Endothelial cell of umbilical vein (primary cell): ENCODE results near the gene LGMN.

Experiments
- CTCF ChIP-seq, 2 donors: IDR thresholded peaks; 1 replicate in 1 of 2; 2 replicates in 1 of 2; pipeline ENCODE4 v1.5.1; 2011; ENCODE audit warnings: low read length in 2 of 2, mild to moderate bottlenecking in 2 of 2, moderate library complexity in 2 of 2, control low read depth in 1 of 2, inconsistent platforms in 1 of 2, low read depth in 1 of 2; ENCODE audit not compliant: insufficient read depth in 1 of 2; ENCODE audit errors: extremely low read depth in 1 of 2
- FOS ChIP-seq: IDR thresholded peaks from 2 replicates; pipeline ENCODE4 v1.6.1; 2011; ENCODE audit warnings: mild to moderate bottlenecking, low read length, moderate library complexity, borderline replicate concordance; ENCODE audit not compliant: insufficient read depth
- GATA2 ChIP-seq: IDR thresholded peaks from 2 replicates; pipeline ENCODE4 v1.7.0; 2011; ENCODE audit warnings: low read depth, mild to moderate bottlenecking, moderate library complexity, mixed read lengths, low read length; ENCODE audit not compliant: insufficient read length, insufficient read depth
- MAX ChIP-seq: IDR thresholded peaks from 2 replicates; pipeline ENCODE4 v1.6.1; 2011; ENCODE audit not compliant: insufficient read depth, insufficient read length
- POLR2A ChIP-seq: IDR thresholded peaks from 2 replicates; pipeline ENCODE4 v1.6.1; 2012; ENCODE audit warnings: low read depth, mild to moderate bottlenecking, control low read depth, low read length
- POLR2AphosphoS5 ChIP-seq: IDR thresholded peaks from 2 replicates; pipeline ENCODE4 v1.6.1; 2012; ENCODE audit warnings: low read depth, mild to moderate bottlenecking, control low read depth, low read length, moderate library complexity; ENCODE audit not compliant: insufficient read depth

GRCh38 chr14:92754966-92755365, 6.5 kb upstream of the LGMN start:
- TF ChIP-seq POLR2AphosphoS5: no peak
- no peak for TF ChIP-seq CTCF (IDR thresholded peaks at IDR 0.05; ENCODE audit: extremely low read depth in 1 of 2, insufficient read depth in 1 of 2, low read depth in 1 of 2, low read length in 2 of 2)
- TF ChIP-seq POLR2A: no peak
- TF ChIP-seq GATA2: no peak
- TF ChIP-seq FOS: no peak
- no peak for TF ChIP-seq MAX
